Measurements from ENCODE around the gene IGFL3.

Gene IGFL3

DNA sequence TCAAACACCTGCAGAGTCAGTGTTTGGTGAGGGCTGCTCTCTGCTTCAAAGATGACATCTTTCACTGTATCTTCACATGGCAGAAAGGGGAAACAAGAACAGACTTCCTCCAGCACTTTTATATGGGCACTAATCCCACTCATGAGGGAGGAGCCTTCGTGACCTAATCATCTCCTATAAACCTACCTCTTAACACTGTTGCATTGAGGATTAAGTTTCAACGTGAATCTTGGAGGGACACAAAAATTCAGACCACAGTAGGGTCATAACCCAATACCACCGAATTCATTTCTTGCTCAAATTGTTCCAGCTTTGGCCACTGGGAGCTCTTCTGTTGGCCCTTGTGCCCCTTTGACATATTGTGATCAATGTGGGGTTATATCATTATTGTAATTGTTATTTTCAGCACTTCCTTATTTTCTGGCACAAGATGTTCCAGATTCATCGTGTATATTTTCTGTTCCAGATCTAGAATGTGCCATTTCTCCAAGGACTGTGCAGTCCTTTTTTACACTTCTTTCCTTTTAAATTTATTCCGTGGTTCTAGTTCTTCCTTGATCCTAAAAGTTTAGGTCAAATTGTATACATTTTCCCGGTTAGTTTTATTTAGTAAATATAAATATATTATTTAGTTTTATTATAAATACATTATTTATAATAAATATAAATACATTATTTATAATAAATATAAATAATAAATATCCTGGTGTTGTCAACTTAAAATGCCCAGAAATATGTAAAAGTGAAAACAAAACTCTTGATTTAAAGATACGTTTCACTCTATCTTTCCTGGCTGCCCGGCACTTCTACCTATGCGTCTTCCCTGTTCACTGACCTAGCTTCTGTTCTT is 48.2 kb downstream of the IGFL3 start:
- DNase-seq: no peak

DNA sequence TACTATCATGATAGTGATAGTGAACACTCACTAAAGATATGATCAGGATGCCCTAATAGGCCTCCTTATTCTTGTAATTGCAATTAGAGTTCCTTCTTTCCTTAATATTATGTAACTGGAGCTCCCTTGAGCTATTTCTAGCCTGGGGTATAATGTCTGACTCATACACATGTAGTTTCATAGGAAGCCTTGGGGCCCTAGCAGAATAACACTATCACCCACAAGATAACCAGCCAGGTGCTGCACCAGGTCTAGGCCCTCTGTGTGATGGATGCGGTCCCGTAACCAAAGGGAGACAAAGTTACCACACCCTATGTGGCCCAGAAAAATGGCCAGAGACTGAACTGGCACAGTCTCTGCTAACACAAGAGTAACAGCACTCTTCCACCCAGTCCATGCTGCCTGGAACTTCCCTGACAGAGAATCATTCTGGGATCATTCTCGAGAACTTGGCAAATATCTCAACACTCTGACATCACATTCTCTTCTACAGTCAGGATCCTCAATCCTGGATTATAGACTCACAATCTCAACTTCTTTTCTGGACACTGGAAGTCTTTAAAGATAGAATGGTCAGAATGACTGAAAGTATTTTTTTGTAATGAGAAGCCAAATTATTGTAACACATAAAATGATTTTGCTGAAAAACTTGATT is 51.1 kb downstream of the IGFL3 start:
- no peak for DNase-seq

All from fibroblast of skin of abdomen (primary cell).